WTC11 (cell line): ENCODE measurements around the gene TECR. TPM values are rescaled to one million over a fixed set of nuclear protein-coding genes. Genes with fewer than 3 reads are reported as not detected.

Experiments
- ATAC-seq: fragments of 200-7000 bp; cut with Tn5 transposase; 2 replicates; pipeline ENCODE4 v1.10.0; 2021; ENCODE audit warnings: mild to moderate bottlenecking, moderate library complexity
- CTCF ChIA-PET: fragments of 300-600 bp; sonication (Branson Sonifier 250); formaldehyde crosslinking; loops from one replicate; lab custom pipeline; 2021; ENCODE audit warnings: antibody characterized with exemption; lab: Charles Lee
- POLR2A ChIA-PET: fragments of 350-600 bp; sonication (Branson Sonifier 250); formaldehyde crosslinking; loops from one replicate; lab custom pipeline; 2021; ENCODE audit warnings: antibody characterized with exemption; lab: Charles Lee
- DNase-seq: peaks from one replicate; pipeline ENCODE4 v3.0.0; 2021; ENCODE audit warnings: low spot score
- H3K27ac Mint-ChIP-seq: 2 replicates; pipeline ENCODE4 v1.8.0; 2021; ENCODE audit warnings: mixed read lengths
- H3K27me3 Mint-ChIP-seq: 2 replicates; pipeline ENCODE4 v1.8.0; 2021; ENCODE audit warnings: low read depth, mild to moderate bottlenecking, moderate library complexity, mixed read lengths
- H3K36me3 Mint-ChIP-seq: 2 replicates; pipeline ENCODE4 v1.8.0; 2021; ENCODE audit warnings: mixed read lengths
- H3K4me1 Mint-ChIP-seq: 2 replicates; pipeline ENCODE4 v1.8.0; 2022; ENCODE audit warnings: mixed read lengths
- H3K4me3 Mint-ChIP-seq: 2 replicates; pipeline ENCODE4 v1.8.0; 2021; ENCODE audit warnings: mild to moderate bottlenecking, moderate library complexity, mixed read lengths
- H3K9me3 Mint-ChIP-seq: 2 replicates; pipeline ENCODE4 v1.8.0; 2021; ENCODE audit warnings: mixed read lengths
- AFF4 ChIP-seq: sonication (generic); formaldehyde crosslinking; IDR thresholded peaks from 2 replicates; pipeline ENCODE4 v1.8.1; 2023; ENCODE audit warnings: mild to moderate bottlenecking, missing genetic modification reagents, borderline replicate concordance
- ATF6 ChIP-seq: sonication (generic); formaldehyde crosslinking; IDR thresholded peaks from 2 replicates; pipeline ENCODE4 v1.8.1; 2023; ENCODE audit warnings: mild to moderate bottlenecking, missing genetic modification reagents
- CREM ChIP-seq: sonication (generic); formaldehyde crosslinking; IDR thresholded peaks from 2 replicates; pipeline ENCODE4 v1.8.1; 2022; ENCODE audit warnings: mild to moderate bottlenecking, missing genetic modification reagents, moderate library complexity
- EMX1 ChIP-seq: fragments of 250-450 bp; sonication (Bioruptor Pico); IDR thresholded peaks from 2 replicates; pipeline ENCODE4 v1.8.0; 2021; ENCODE audit warnings: mild to moderate bottlenecking
- ESRRA ChIP-seq: sonication (generic); formaldehyde crosslinking; IDR thresholded peaks from 2 replicates; pipeline ENCODE4 v1.8.1; 2022; ENCODE audit warnings: mild to moderate bottlenecking, missing genetic modification reagents, borderline replicate concordance
- FOXJ3 ChIP-seq: sonication (generic); formaldehyde crosslinking; IDR thresholded peaks from 2 replicates; pipeline ENCODE4 v1.9.0; 2021; ENCODE audit warnings: missing genetic modification reagents, mild to moderate bottlenecking, borderline replicate concordance
- HMGXB4 ChIP-seq: sonication (generic); formaldehyde crosslinking; IDR thresholded peaks from 2 replicates; pipeline ENCODE4 v1.8.1; 2023; ENCODE audit warnings: mild to moderate bottlenecking, moderate library complexity, missing genetic modification reagents
- JAZF1 ChIP-seq: fragments of 250-450 bp; sonication (Bioruptor Pico); IDR thresholded peaks from 2 replicates; pipeline ENCODE4 v1.9.0; 2021; ENCODE audit warnings: moderate library complexity, mild to moderate bottlenecking, inconsistent platforms
- KAT7 ChIP-seq: sonication (generic); formaldehyde crosslinking; IDR thresholded peaks from 2 replicates; pipeline ENCODE4 v1.8.1; 2023; ENCODE audit warnings: missing genetic modification reagents, mild to moderate bottlenecking, borderline replicate concordance
- MAX ChIP-seq: sonication (generic); formaldehyde crosslinking; IDR thresholded peaks from 2 replicates; pipeline ENCODE4 v1.8.0; 2022; ENCODE audit warnings: mild to moderate bottlenecking, missing genetic modification reagents
- NFATC4 ChIP-seq: fragments of 250-450 bp; sonication (Bioruptor Pico); IDR thresholded peaks from 2 replicates; pipeline ENCODE4 v1.9.0; 2021; ENCODE audit warnings: mild to moderate bottlenecking
- OVOL2 ChIP-seq: fragments of 250-450 bp; sonication (Bioruptor Pico); IDR thresholded peaks from 2 replicates; pipeline ENCODE4 v1.9.0; 2021; ENCODE audit warnings: mild to moderate bottlenecking, borderline replicate concordance
- PREB ChIP-seq: sonication (generic); formaldehyde crosslinking; IDR thresholded peaks from 2 replicates; pipeline ENCODE4 v1.8.1; 2022; ENCODE audit warnings: mild to moderate bottlenecking, missing genetic modification reagents, moderate library complexity, borderline replicate concordance
- TP53 ChIP-seq: sonication (generic); formaldehyde crosslinking; IDR thresholded peaks from 2 replicates; pipeline ENCODE4 v1.8.1; 2023; ENCODE audit warnings: mild to moderate bottlenecking, missing genetic modification reagents
- USF2 ChIP-seq: sonication (generic); formaldehyde crosslinking; IDR thresholded peaks from 2 replicates; pipeline ENCODE4 v1.8.1; 2023; ENCODE audit warnings: mild to moderate bottlenecking, missing genetic modification reagents, moderate library complexity
- ZNF219 ChIP-seq: sonication (generic); formaldehyde crosslinking; IDR thresholded peaks from 2 replicates; pipeline ENCODE4 v1.8.0; 2023; ENCODE audit warnings: missing genetic modification reagents, mild to moderate bottlenecking, borderline replicate concordance
- ZNF317 ChIP-seq: sonication (generic); formaldehyde crosslinking; IDR thresholded peaks from 2 replicates; pipeline ENCODE4 v1.8.1; 2023; ENCODE audit warnings: low read depth, mild to moderate bottlenecking, moderate library complexity, missing genetic modification reagents, borderline replicate concordance
- ZNF423 ChIP-seq: fragments of 250-450 bp; sonication (Bioruptor Pico); IDR thresholded peaks from 2 replicates; pipeline ENCODE4 v2.1.2; 2022; ENCODE audit warnings: mild to moderate bottlenecking, moderate library complexity
- ZSCAN18 ChIP-seq: fragments of 250-450 bp; sonication (Bioruptor Pico); IDR thresholded peaks from 2 replicates; pipeline ENCODE4 v2.1.2; 2022; ENCODE audit warnings: mild to moderate bottlenecking, moderate library complexity
- total RNA-seq: library from RNA; stranded (reverse); gene quantifications from 3 replicates; pipeline ENCODE4 v1.2.3, GENCODE V29; 2021

TECR gene
- total RNA-seq, 1 experiment from 2014 or later, result 161 TPM

GRCh38 chr19:14571695-14572490 lies 42.5 kb downstream of the TECR start, which contains the start of gene NDUFB7 (continued):
- peak; percentile 94; the same call in 1 of the 2 replicates for TF ChIP-seq HMGXB4 (CRISPR knock-in tag)
- no peak for TF ChIP-seq OVOL2
- peak; percentile 63; the same call in 1 of the 2 replicates for TF ChIP-seq ZNF219
- peak; percentile 41; the same call in 1 of the 2 replicates for TF ChIP-seq ZNF423
- TF ChIP-seq MAX (CRISPR knock-in tag), result peak; percentile 73

- no peak overlapping the region for H3K27ac Mint-ChIP-seq
- DNase-seq (no peak), ATAC-seq (no peak)
- H3K9me3 Mint-ChIP-seq, result no peaks in the 10 kb centered on the region
- no peaks in the 10 kb centered on the region; the same call in 1 of the 2 replicates for H3K27me3 Mint-ChIP-seq
- H3K36me3 Mint-ChIP-seq, result peaks cover 2% of the 10 kb centered on the region; the same call in 1 of the 2 replicates
- H3K4me3 Mint-ChIP-seq, result no peak overlapping the region
- no peak for TF ChIP-seq FOXJ3 (CRISPR knock-in tag)
- no peak for TF ChIP-seq ZSCAN18 (CRISPR knock-in tag)
- no peak for TF ChIP-seq EMX1 (CRISPR knock-in tag)
- POLR2A ChIA-PET, result no interaction called here
- CTCF ChIA-PET, result interaction anchor here (7.4 kb wide), 1 partner anchor 112 kb away, joined by 224 read pairs; the partner anchor contains the start of gene ZNF333
- peaks cover 4% of the 10 kb centered on the region for H3K4me1 Mint-ChIP-seq
Measured at GRCh38 chr19:14575428-14575980, 46.1 kb downstream of the TECR start.

- ChIA-PET CTCF (interaction anchor here (7.4 kb wide), 1 partner anchor 111 kb away, joined by 224 read pairs; the partner anchor contains the start of gene ZNF333), POLR2A (interaction anchor here (0.6 kb wide), 1 partner anchor 183 kb away, joined by 3 read pairs; no protein-coding TSS in a partner anchor)
- Mint-ChIP-seq H3K4me1 (peaks cover 4% of the 10 kb centered on the region; the same call in 1 of the 2 replicates), H3K27ac (no peak overlapping the region), H3K36me3 (peaks cover 2% of the 10 kb centered on the region; the same call in 1 of the 2 replicates), H3K4me3 (no peak overlapping the region), H3K9me3 (no peaks in the 10 kb centered on the region), H3K27me3 (no peaks in the 10 kb centered on the region; the same call in 1 of the 2 replicates)
- DNase-seq, result no peak
- ATAC-seq, result no peak
- TF ChIP-seq ZNF317 (CRISPR knock-in tag), result no peak
- TF ChIP-seq AFF4 (CRISPR knock-in tag), result no peak
- no peak for TF ChIP-seq PREB
- TF ChIP-seq MAX (CRISPR knock-in tag), result no peak
- no peak for TF ChIP-seq TP53
- no peak for TF ChIP-seq ESRRA (CRISPR knock-in tag)
- no peak for TF ChIP-seq ATF6 (CRISPR knock-in tag)
- TF ChIP-seq KAT7 (CRISPR knock-in tag), result no peak
- TF ChIP-seq NFATC4 (CRISPR knock-in tag), result no peak
- no peak for TF ChIP-seq CREM
- TF ChIP-seq JAZF1 (CRISPR knock-in tag), result no peak
- TF ChIP-seq USF2 (CRISPR knock-in tag), result no peak
- no peak for TF ChIP-seq EMX1 (CRISPR knock-in tag)
Measured at GRCh38 chr19:14576363-14576762, 47.0 kb downstream of the TECR start.
